Thyroid gland (tissue), 4 donors: Measurements from ENCODE around the gene VAMP2. TPM values are rescaled to one million over a fixed set of nuclear protein-coding genes. Genes with fewer than 3 reads are reported as not detected.

ENCODE experiments used
- DNase-seq, 2 donors: peaks; one replicate each; pipeline ENCODE4 v3.0.0-alpha.2; 2019
- H3K27ac ChIP-seq, 3 donors: fragments of 200-600 bp; sonication (generic); 1 replicate in 2 of 3; 2 replicates in 1 of 3; pipeline ENCODE4 v1.5.1; 2016 to 2019; ENCODE audit warnings: mild to moderate bottlenecking in 1 of 3, moderate library complexity in 1 of 3
- H3K27me3 ChIP-seq: fragments of 200-600 bp; sonication (generic); one replicate; pipeline ENCODE4 v1.5.1; 2019
- H3K36me3 ChIP-seq, 2 donors: fragments of 200-600 bp; sonication (generic); one replicate each; pipeline ENCODE4 v1.5.1; 2016 to 2019
- H3K4me1 ChIP-seq, 2 donors: fragments of 200-600 bp; sonication (generic); one replicate each; pipeline ENCODE4 v1.5.1; 2017 to 2019
- H3K4me3 ChIP-seq, 3 donors: fragments of 200-600 bp; sonication (generic); replicated peaks in 1 of 3; 1 replicate in 2 of 3; 2 replicates in 1 of 3; pipeline ENCODE4 v1.5.1; 2016; ENCODE audit warnings: mild to moderate bottlenecking in 1 of 3
- H3K9me3 ChIP-seq: fragments of 200-600 bp; sonication (generic); one replicate; pipeline ENCODE4 v1.5.1; 2017
- CTCF ChIP-seq, 6 experiments: fragments of 200-600 bp in 3 of 6; fragments of 450-650 bp in 3 of 6; sonication (generic) in 3 of 6; IDR thresholded peaks; one replicate each; pipeline ENCODE4 v1.5.1; 2016 to 2019; ENCODE audit warnings: antibody characterized with exemption in 6 of 6, mild to moderate bottlenecking in 2 of 6, inconsistent platforms in 1 of 6, moderate library complexity in 1 of 6
- POLR2A ChIP-seq, 2 donors: fragments of 450-650 bp; IDR thresholded peaks; one replicate each; pipeline ENCODE4 v1.6.1; 2017; ENCODE audit warnings: antibody characterized with exemption in 2 of 2, mild to moderate bottlenecking in 2 of 2, moderate library complexity in 1 of 2
- WGBS, 2 donors: methylation state at CpG; one replicate each; pipeline ENCODE4 v1.1.5; 2017; 5-methylcytosine and 5-hydroxymethylcytosine counted together
- intact Hi-C: fragments of 100-400 bp; cut with DNase I; formaldehyde crosslinking; loops from one replicate; pipeline ENCODE4 v1.15.1; 2023
- total RNA-seq, 4 donors: library from RNA; depleted of rRNA; stranded (reverse); fragments of >200 nt; gene quantifications; one replicate each; pipeline ENCODE4 v1.2.3, GENCODE V29; 2016

Gene VAMP2
- total RNA-seq, 4 donors from 2014 or later = 30.6 to 35.2 (median 33.4) TPM

- no peak for DNase-seq
Observed at GRCh38 chr17:8153031-8153451, 9.7 kb downstream of the VAMP2 start.

GRCh38 chr17:8152112-8152775, 10.5 kb downstream of the VAMP2 start, which contains the start of gene PER1:
PER1 (minus strand) TSS chr17:8152404; CDS start chr17:8150706, 1,698 bp downstream.
- Histone ChIP-seq H3K4me3 (peak within 1 kb of the TSS; percentile 61 to 81 (median 63)), H3K4me1 (peaks cover 36 to 37% of the 10 kb centered on the region in 2 donors), H3K9me3 (no peaks in the 10 kb centered on the region), H3K36me3 (peaks cover 36 to 40% of the 10 kb centered on the region in 2 donors), H3K27me3 (no peaks in the 10 kb centered on the region), H3K27ac (peak within 1 kb of the TSS; percentile 93 to 100 (median 98))
- DNase-seq = peak; percentile 98
- intact Hi-C loops = no loop called here
- 5 to 10% methylated on average over 25 to 35 of the region's 42 CpGs for WGBS, 2 donors
- TF ChIP-seq CTCF (IDR thresholded peaks at IDR 0.05) (no peak), POLR2A (IDR thresholded peaks at IDR 0.05) (peak; percentile 85 to 97)

More at GRCh38 chr17:8153031-8153451, 9.7 kb downstream of the VAMP2 start:
- Histone ChIP-seq H3K36me3 (peaks cover 28 to 32% of the 10 kb centered on the region in 2 donors), H3K4me1 (peaks cover 37 to 44% of the 10 kb centered on the region in 2 donors), H3K4me3 (peak overlapping the region in 1 of 3 donors; percentile 81), H3K9me3 (no peaks in the 10 kb centered on the region), H3K27me3 (no peaks in the 10 kb centered on the region), H3K27ac (peak overlapping the region; percentile 93 to 100 (median 98))
- 77 to 81% methylated on average over 7 of the region's 7 CpGs for WGBS, 2 donors
- intact Hi-C loops = no loop called here
- TF ChIP-seq CTCF (IDR thresholded peaks at IDR 0.05) = no peak
- no peak for TF ChIP-seq POLR2A (IDR thresholded peaks at IDR 0.05)

- Histone ChIP-seq H3K27ac (peak overlapping the region; percentile 93 to 100 (median 98)), H3K27me3 (no peaks in the 10 kb centered on the region), H3K9me3 (no peaks in the 10 kb centered on the region), H3K4me1 (peaks cover 30 to 33% of the 10 kb centered on the region in 2 donors), H3K36me3 (peaks cover 41 to 46% of the 10 kb centered on the region in 2 donors), H3K4me3 (peak overlapping the region; percentile 61 to 81 (median 63))
- no peak for TF ChIP-seq CTCF (IDR thresholded peaks at IDR 0.05)
- peak in 1 of 2 donors; percentile 36 for TF ChIP-seq POLR2A (IDR thresholded peaks at IDR 0.05)
- intact Hi-C loops = no loop called here
- peak; percentile 95 for DNase-seq
- WGBS, 2 donors = 2 to 5% methylated on average over 22 of the region's 22 CpGs
Observed at GRCh38 chr17:8151641-8152111, 11.1 kb downstream of the VAMP2 start.

- TF ChIP-seq POLR2A (IDR thresholded peaks at IDR 0.05) = no peak
- TF ChIP-seq CTCF (IDR thresholded peaks at IDR 0.05) = peak in 1 of 6 experiments; percentile 2
- peak; percentile 73 to 79 for DNase-seq
- intact Hi-C loops = no loop called here
- H3K27me3 ChIP-seq = no peaks in the 10 kb centered on the region
- H3K4me1 ChIP-seq = peaks cover 30 to 33% of the 10 kb centered on the region in 2 donors
- H3K36me3 ChIP-seq = peaks cover 46 to 51% of the 10 kb centered on the region in 2 donors
- no peaks in the 10 kb centered on the region for H3K9me3 ChIP-seq
- H3K4me3 ChIP-seq = peak overlapping the region; percentile 61 to 81 (median 63)
- peak overlapping the region; percentile 93 to 100 (median 98) for H3K27ac ChIP-seq
- WGBS, 2 donors = 10 to 34% methylated on average over 13 to 21 of the region's 38 CpGs
Observed at GRCh38 chr17:8151120-8151640, 11.6 kb downstream of the VAMP2 start.
